GM12891 (cell line): ENCODE results near the gene MCTP1.

Experiments used
- PAX5 ChIP-seq: IDR thresholded peaks from 2 replicates; pipeline ENCODE4 v1.6.1; 2011; ENCODE audit warnings: low read length, moderate library complexity, mild to moderate bottlenecking; ENCODE audit not compliant: insufficient read depth, severe bottlenecking
- POLR2A ChIP-seq: IDR thresholded peaks from 2 replicates; pipeline ENCODE4 v1.6.1; 2011; ENCODE audit warnings: low read depth, low read length, control low read depth
- POLR2AphosphoS5 ChIP-seq: IDR thresholded peaks from 2 replicates; pipeline ENCODE4 v1.6.1; 2011; ENCODE audit warnings: low read depth, low read length, control low read depth
- POU2F2 ChIP-seq: IDR thresholded peaks from 2 replicates; pipeline ENCODE4 v1.6.1; 2011; ENCODE audit warnings: low read depth, mild to moderate bottlenecking, control low read depth, low read length, moderate library complexity

DNA sequence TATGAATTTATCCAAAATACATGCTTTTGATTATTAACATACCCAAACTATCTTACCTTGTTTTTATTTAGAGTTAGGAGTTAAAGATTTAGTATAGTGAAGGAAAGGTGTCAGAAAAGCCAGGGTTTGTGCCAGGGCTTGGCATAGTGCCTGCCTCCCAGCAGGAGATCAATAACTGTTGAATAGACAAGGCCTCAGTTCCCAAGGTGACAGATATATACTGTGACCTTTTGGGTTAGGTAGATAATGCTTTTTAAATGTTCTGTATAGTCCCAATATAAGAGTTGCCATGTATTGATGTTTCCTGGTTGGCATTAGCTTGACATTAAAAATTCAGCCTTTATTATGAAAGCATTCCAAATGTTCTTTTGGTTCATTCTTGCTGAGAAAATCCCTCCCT lies 121.8 kb downstream of the MCTP1 start:
- TF ChIP-seq POLR2A (no peak), POLR2AphosphoS5 (no peak), POU2F2 (no peak), PAX5 (no peak)
